SK-N-SH (cell line): ENCODE data around the gene MAPK13. TPM values are rescaled to one million over a fixed set of nuclear protein-coding genes. Genes with fewer than 3 reads are reported as not detected.

ENCODE experiments used
- CTCF ChIA-PET: fragments of 300-600, 350-600 bp; formaldehyde crosslinking; extraction: SDS; loops from one replicate; lab custom pipeline; 2021; lab: Yijun Ruan, JAX
- POLR2A ChIA-PET: fragments of 350-600 bp; sonication (Branson Sonifier 250); formaldehyde crosslinking; extraction: SDS; loops from one replicate; lab custom pipeline; 2020; ENCODE audit warnings: antibody characterized with exemption, inconsistent platforms; lab: Yijun Ruan, JAX
- DNase-seq: peaks from one replicate; pipeline ENCODE4 v3.0.0; 2012
- H2AFZ ChIP-seq: fragments of 200-600 bp; sonication (generic); 2 replicates; pipeline ENCODE4 v1.8.1; 2016; ENCODE audit warnings: antibody characterized with exemption, mild to moderate bottlenecking, low read depth
- H3F3A ChIP-seq: fragments of 200-600 bp; sonication (generic); replicated peaks from 2 replicates; pipeline ENCODE3; 2016; ENCODE audit warnings: antibody characterized with exemption, mild to moderate bottlenecking; ENCODE audit not compliant: insufficient read depth
- H3K27ac ChIP-seq, 2 experiments: fragments of 200-500 bp in 1 of 2; fragments of 200-600 bp in 1 of 2; sonication (Bioruptor generic) in 1 of 2; sonication (generic), shearing (Covaris generic) in 1 of 2; 2 replicates each; pipeline versions ENCODE4 v1.5.1 to v1.6.1; 2014 to 2016; ENCODE audit warnings: low read depth in 2 of 2, inconsistent platforms in 1 of 2, low read length in 1 of 2, mild to moderate bottlenecking in 1 of 2, mixed read lengths in 1 of 2
- H3K27me3 ChIP-seq: fragments of 200-600 bp; sonication (generic), shearing (Covaris generic); 2 replicates; pipeline ENCODE4 v1.6.1; 2016; ENCODE audit warnings: mixed run types; ENCODE audit not compliant: insufficient read depth
- H3K36me3 ChIP-seq, 2 experiments: fragments of 200-500 bp in 1 of 2; fragments of 200-600 bp in 1 of 2; sonication (Bioruptor generic) in 1 of 2; sonication (generic) in 1 of 2; replicated peaks in 1 of 2; 2 replicates each; pipeline versions ENCODE3 to v1.5.1; 2014 to 2016; ENCODE audit warnings: low read length in 1 of 2, mild to moderate bottlenecking in 1 of 2; ENCODE audit not compliant: insufficient read depth in 2 of 2, control insufficient read depth in 1 of 2
- H3K4me1 ChIP-seq, 2 experiments: fragments of 200-500 bp in 1 of 2; fragments of 200-600 bp in 1 of 2; sonication (Bioruptor generic) in 1 of 2; sonication (generic), shearing (Covaris generic) in 1 of 2; 2 replicates each; pipeline versions ENCODE4 v1.5.1 to v1.6.1; 2014 to 2016; ENCODE audit warnings: low read depth in 1 of 2, low read length in 1 of 2, mixed run types in 1 of 2; ENCODE audit not compliant: insufficient read depth in 2 of 2, control insufficient read depth in 1 of 2
- H3K4me2 ChIP-seq: fragments of 200-600 bp; sonication (generic), shearing (Covaris generic); 2 replicates; pipeline ENCODE4 v1.6.1; 2017; ENCODE audit warnings: mixed run types
- H3K4me3 ChIP-seq, 2 experiments: fragments of 200-500 bp in 1 of 2; fragments of 200-600 bp in 1 of 2; sonication (Bioruptor generic) in 1 of 2; sonication (generic), shearing (Covaris generic) in 1 of 2; 2 replicates each; pipeline versions ENCODE4 v1.5.1 to v1.8.1; 2014 to 2016; ENCODE audit warnings: low read depth in 2 of 2, inconsistent platforms in 1 of 2, low read length in 1 of 2, mild to moderate bottlenecking in 1 of 2, mixed read lengths in 1 of 2, moderate library complexity in 1 of 2
- H3K79me2 ChIP-seq: fragments of 200-600 bp; sonication (generic); 2 replicates; pipeline ENCODE4 v1.8.1; 2017; ENCODE audit warnings: mild to moderate bottlenecking; ENCODE audit not compliant: insufficient read depth
- H3K9ac ChIP-seq: fragments of 200-600 bp; sonication (generic); 2 replicates; pipeline ENCODE4 v1.6.1; 2017; ENCODE audit warnings: mixed run types
- H3K9me2 ChIP-seq: fragments of 200-600 bp; sonication (generic); 2 replicates; pipeline ENCODE4 v1.6.1; 2017; ENCODE audit warnings: mixed run types
- H3K9me3 ChIP-seq: fragments of 200-600 bp; sonication (generic); 2 replicates; pipeline ENCODE4 v1.6.1; 2017; ENCODE audit warnings: mixed run types, mild to moderate bottlenecking, moderate library complexity
- H4K20me1 ChIP-seq: fragments of 200-600 bp; sonication (generic); 2 replicates; pipeline ENCODE4 v1.6.1; 2017; ENCODE audit warnings: mild to moderate bottlenecking, mixed run types; ENCODE audit not compliant: insufficient read depth
- CHD2 ChIP-seq: fragments of 150-350 bp; IDR thresholded peaks from 2 replicates; pipeline ENCODE4 v1.6.1; 2018; ENCODE audit warnings: low read length; ENCODE audit not compliant: partially characterized antibody
- CTCF ChIP-seq: fragments of 200-600 bp; sonication (generic); IDR thresholded peaks from 2 replicates; pipeline ENCODE4 v1.6.1; 2017; ENCODE audit warnings: antibody characterized with exemption, mild to moderate bottlenecking, moderate library complexity
- EP300 ChIP-seq, 2 experiments: IDR thresholded peaks; 2 replicates each; pipeline versions ENCODE4 v1.4.0 to v1.6.1; 2012; ENCODE audit warnings: borderline replicate concordance in 1 of 2, low read depth in 1 of 2, low read length in 1 of 2
- EZH2phosphoT487 ChIP-seq: fragments of 200-600 bp; sonication (generic); IDR thresholded peaks from 2 replicates; pipeline ENCODE4 v1.6.1; 2017; ENCODE audit warnings: low read depth, mixed run types, mild to moderate bottlenecking, antibody characterized with exemption, moderate library complexity, borderline replicate concordance
- FOSL2 ChIP-seq: IDR thresholded peaks from 2 replicates; pipeline ENCODE4 v1.4.0; 2012; ENCODE audit warnings: low read depth, mild to moderate bottlenecking, moderate library complexity, borderline replicate concordance
- FOXM1 ChIP-seq: IDR thresholded peaks from 2 replicates; pipeline ENCODE4 v1.4.0; 2012; ENCODE audit warnings: low read depth, mild to moderate bottlenecking
- GATA2 ChIP-seq: sonication (generic); formaldehyde crosslinking; IDR thresholded peaks from 2 replicates; pipeline ENCODE4 v1.5.0; 2020; ENCODE audit warnings: mild to moderate bottlenecking, missing genetic modification reagents
- MAX ChIP-seq: IDR thresholded peaks from 2 replicates; pipeline ENCODE4 v1.4.0; 2012; ENCODE audit warnings: low read depth
- MEF2A ChIP-seq: IDR thresholded peaks from 2 replicates; pipeline ENCODE4 v1.4.0; 2012; ENCODE audit warnings: low read depth, borderline replicate concordance
- MXI1 ChIP-seq: IDR thresholded peaks from 2 replicates; pipeline ENCODE4 v1.6.1; 2012; ENCODE audit warnings: mild to moderate bottlenecking, low read depth, low read length, improper control_type of control experiment
- NRF1 ChIP-seq: IDR thresholded peaks from 2 replicates; pipeline ENCODE4 v1.6.1; 2012; ENCODE audit warnings: low read depth, mild to moderate bottlenecking, low read length
- POLR2AphosphoS5 ChIP-seq: IDR thresholded peaks from 2 replicates; pipeline ENCODE4 v1.6.1; 2012; ENCODE audit warnings: low read depth, low read length
- RAD21 ChIP-seq: IDR thresholded peaks from 2 replicates; pipeline ENCODE4 v1.6.1; 2012; ENCODE audit warnings: mild to moderate bottlenecking, low read length
- RFX5 ChIP-seq: IDR thresholded peaks from 2 replicates; pipeline ENCODE4 v1.6.1; 2012; ENCODE audit warnings: mild to moderate bottlenecking, improper control_type of control experiment, low read length
- RXRA ChIP-seq: IDR thresholded peaks from 2 replicates; pipeline ENCODE4 v1.4.0; 2012; ENCODE audit warnings: low read depth, mild to moderate bottlenecking, borderline replicate concordance
- YY1 ChIP-seq: IDR thresholded peaks from 2 replicates; pipeline ENCODE4 v1.4.0; 2012; ENCODE audit warnings: low read depth, mild to moderate bottlenecking
- WGBS: methylation state at CpG from one replicate; pipeline ENCODE4 v1.1.6; 2017; ENCODE audit warnings: low lambda C conversion rate; 5-methylcytosine and 5-hydroxymethylcytosine counted together
- polyA plus RNA-seq, 3 experiments: library from polyadenylated mRNA; depleted of rRNA; stranded (reverse); fragments of >200 nt; gene quantifications; 2 replicates each; pipeline ENCODE4 v1.2.3, GENCODE V29; 2012

The MAPK13 gene
- polyA plus RNA-seq, 1 of the 3 experiments (the other 2 are of a cell fraction), result 2.3 TPM

- ChIA-PET POLR2A (no interaction called here), CTCF (interaction anchor here (1.8 to 2.5 kb wide), 2 partner anchors 12 to 16 kb away, joined by 7 to 16 read pairs; no protein-coding TSS in a partner anchor)
- no peaks in the 10 kb centered on the region for H3K9me2 ChIP-seq
- H3K27me3 ChIP-seq, result no peaks in the 10 kb centered on the region
- peaks cover 38 to 43% of the 10 kb centered on the region in 2 experiments for H3K36me3 ChIP-seq
- H3K79me2 ChIP-seq, result no peaks in the 10 kb centered on the region
- DNase-seq, result no peak
- no peaks in the 10 kb centered on the region for H3K9me3 ChIP-seq
- 94% methylated on average over 7 of the region's 7 CpGs for WGBS
- H3K27ac ChIP-seq, result peak overlapping the region in 1 of 2 experiments; percentile 81; a peak in 2 of 4 replicates
- peaks cover 0 to 24% of the 10 kb centered on the region in 2 experiments; a peak in 2 of 4 replicates for H3K4me1 ChIP-seq
- H3K4me2 ChIP-seq, result no peak overlapping the region
- H4K20me1 ChIP-seq, result no peaks in the 10 kb centered on the region
- no peak overlapping the region for H2AFZ ChIP-seq
- no peak overlapping the region for H3K9ac ChIP-seq
- peaks cover 5% of the 10 kb centered on the region for H3F3A ChIP-seq
- TF ChIP-seq YY1 (no peak), RFX5 (no peak), FOSL2 (no peak), CHD2 (no peak), EZH2phosphoT487 (no peak), EP300 (IDR thresholded peaks at IDR 0.05; ENCODE audit: borderline replicate concordance in 1 of 2, low read depth in 1 of 2, low read length in 1 of 2) (no peak), FOXM1 (no peak), NRF1 (no peak)
- no peak overlapping the region for H3K4me3 ChIP-seq
Observed at GRCh38 chr6:36111526-36111925, 18.8 kb upstream of the MAPK13 start.

- Histone ChIP-seq H4K20me1 (no peaks in the 10 kb centered on the region), H3K9me2 (no peaks in the 10 kb centered on the region), H3K9ac (no peak overlapping the region), H3K9me3 (no peaks in the 10 kb centered on the region), H3K27me3 (no peaks in the 10 kb centered on the region), H3K27ac (no peak overlapping the region), H2AFZ (no peak overlapping the region), H3K4me2 (no peak overlapping the region), H3K79me2 (no peaks in the 10 kb centered on the region), H3K4me3 (no peak overlapping the region), H3K4me1 (peaks cover 0 to 24% of the 10 kb centered on the region in 2 experiments; a peak in 2 of 4 replicates), H3F3A (peaks cover 8% of the 10 kb centered on the region), H3K36me3 (peaks cover 27 to 34% of the 10 kb centered on the region in 2 experiments)
- DNase-seq, result no peak
- CTCF ChIA-PET, result interaction anchor here (0.6 to 1.8 kb wide), 4 partner anchors 11 to 228 kb away, joined by 3 to 7 read pairs (median 4); no protein-coding TSS in a partner anchor
- TF ChIP-seq GATA2 (CRISPR knock-in tag), result no peak
- TF ChIP-seq POLR2AphosphoS5, result no peak
- POLR2A ChIA-PET, result no interaction called here
Observed at GRCh38 chr6:36113049-36113448, 17.3 kb upstream of the MAPK13 start.

- 75% methylated on average over 2 of the region's 2 CpGs for WGBS
- ChIA-PET CTCF (interaction anchor here (1.6 kb wide), 1 partner anchor 86 kb away, joined by 3 read pairs; the partner anchor contains the start of gene MAPK14), POLR2A (no interaction called here)
- no peaks in the 10 kb centered on the region for H3K79me2 ChIP-seq
- H3K9me2 ChIP-seq, result no peaks in the 10 kb centered on the region
- H2AFZ ChIP-seq, result no peak overlapping the region
- H3K36me3 ChIP-seq, result peaks cover 27% of the 10 kb centered on the region in 2 experiments
- H3K9me3 ChIP-seq, result no peaks in the 10 kb centered on the region
- H3K9ac ChIP-seq, result no peak overlapping the region
- H3K27ac ChIP-seq, result no peak overlapping the region; a peak in 1 of 4 replicates
- H4K20me1 ChIP-seq, result no peaks in the 10 kb centered on the region
- TF ChIP-seq CTCF, result no peak
- no peak for TF ChIP-seq MAX
- TF ChIP-seq EZH2phosphoT487, result no peak
- TF ChIP-seq RAD21, result no peak
- no peak for TF ChIP-seq MXI1
- TF ChIP-seq RXRA, result no peak
- TF ChIP-seq MEF2A, result no peak
- no peak for TF ChIP-seq NRF1
- no peak for TF ChIP-seq POLR2AphosphoS5
- H3K4me3 ChIP-seq, result no peak overlapping the region
- H3F3A ChIP-seq, result peaks cover 8% of the 10 kb centered on the region
- DNase-seq, result no peak
- no peak overlapping the region for H3K4me2 ChIP-seq
- H3K4me1 ChIP-seq, result peaks cover 0 to 29% of the 10 kb centered on the region in 2 experiments; a peak in 2 of 4 replicates
- no peaks in the 10 kb centered on the region for H3K27me3 ChIP-seq
Observed at GRCh38 chr6:36113703-36114102, 16.6 kb upstream of the MAPK13 start.
